GM21717 (cell line): ENCODE results near the gene DGKE.

Experiments
- ATAC-seq: cut with Tn5 transposase; IDR thresholded peaks from one replicate; pipeline ENCODE4 v1.9.1; 2021; ENCODE audit warnings: mild to moderate bottlenecking, moderate library complexity; ENCODE audit not compliant: unreplicated experiment

The DGKE gene

GRCh38 chr17:56887552-56888467 lies 53.9 kb downstream of the DGKE start:
- no peak for ATAC-seq

- ATAC-seq, result no peak
Observed at GRCh38 chr17:56890390-56890789, 56.4 kb downstream of the DGKE start.

GRCh38 chr17:56890906-56891674 lies 57.1 kb downstream of the DGKE start:
- no peak for ATAC-seq

GRCh38 chr17:56891751-56892150 lies 57.8 kb downstream of the DGKE start:
- no peak for ATAC-seq

- ATAC-seq, result no peak
Observed at GRCh38 chr17:56892333-56892732, 58.4 kb downstream of the DGKE start.

- no peak for ATAC-seq
Observed at GRCh38 chr17:56893503-56893902, 59.6 kb downstream of the DGKE start.

- ATAC-seq, result no peak
Observed at GRCh38 chr17:56894859-56895455, 61.0 kb downstream of the DGKE start.

GRCh38 chr17:56896217-56896967 lies 62.4 kb downstream of the DGKE start:
- ATAC-seq, result no peak

- no peak for ATAC-seq
Observed at GRCh38 chr17:56896968-56897359, 63.0 kb downstream of the DGKE start.

- ATAC-seq, result no peak
Observed at GRCh38 chr17:56897646-56898424, 63.9 kb downstream of the DGKE start.

- ATAC-seq, result no peak
Observed at GRCh38 chr17:56898874-56899273, 64.9 kb downstream of the DGKE start.

- ATAC-seq, result no peak
Observed at GRCh38 chr17:56899403-56899802, 65.5 kb downstream of the DGKE start.

GRCh38 chr17:56902348-56902747 lies 68.4 kb downstream of the DGKE start:
- no peak for ATAC-seq

- no peak for ATAC-seq
Observed at GRCh38 chr17:56903560-56903959, 69.6 kb downstream of the DGKE start.

GRCh38 chr17:56908001-56908542 lies 74.1 kb downstream of the DGKE start:
- peak; percentile 83 for ATAC-seq

- ATAC-seq, result no peak
Observed at GRCh38 chr17:56909742-56910508, 76.0 kb downstream of the DGKE start.

GRCh38 chr17:56910509-56911235 lies 76.7 kb downstream of the DGKE start:
- ATAC-seq, result no peak
